HG03354 (cell line): ENCODE results near the gene PABPC1L.
"Not testable (repeated sequence)": the region's sequence is repeated elsewhere in the genome, so short reads cannot be mapped to it uniquely, and the experiment has no call there.

ENCODE experiments used
- ATAC-seq: cut with Tn5 transposase; IDR thresholded peaks from one replicate; pipeline ENCODE4 v1.9.1; 2021; ENCODE audit warnings: mild to moderate bottlenecking; ENCODE audit not compliant: unreplicated experiment, poor library complexity, severe bottlenecking

The PABPC1L gene

DNA sequence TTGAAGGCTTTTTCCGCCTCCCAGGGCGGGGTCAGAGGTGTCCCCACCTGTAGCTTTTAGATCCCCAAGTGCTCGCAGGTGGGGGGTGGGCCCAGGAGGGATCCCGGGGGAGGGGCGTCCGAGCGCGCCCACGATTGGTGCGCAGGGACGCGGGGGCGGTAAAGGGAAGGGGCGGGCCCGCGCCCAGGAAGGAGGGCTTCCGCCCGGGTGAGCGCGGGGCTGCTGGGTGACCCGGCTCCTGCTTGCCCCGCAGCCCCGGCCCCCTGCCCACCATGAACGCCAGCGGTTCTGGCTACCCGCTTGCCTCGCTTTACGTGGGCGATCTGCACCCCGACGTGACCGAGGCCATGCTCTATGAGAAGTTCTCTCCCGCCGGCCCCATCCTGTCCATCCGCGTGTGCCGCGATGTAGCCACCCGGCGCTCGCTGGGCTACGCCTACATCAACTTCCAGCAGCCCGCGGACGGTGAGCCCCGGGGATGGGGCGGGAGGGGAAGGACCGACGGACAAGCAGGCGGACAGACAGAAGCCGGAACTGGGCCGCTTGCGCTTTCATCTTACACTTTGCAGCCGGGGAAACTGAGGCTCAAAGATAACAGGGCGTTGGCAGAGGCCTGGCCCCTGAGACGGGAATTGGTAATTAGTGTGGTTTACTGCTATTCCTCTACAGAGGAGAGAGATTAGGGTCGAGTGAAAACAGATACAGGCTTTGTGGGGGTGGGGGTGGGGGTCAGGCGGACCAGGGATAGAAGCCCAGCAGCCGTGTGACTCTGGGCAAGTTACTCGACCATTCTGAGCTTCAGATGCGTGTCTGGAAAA lies at the start of gene PABPC1L:
Gene PABPC1L, plus strand, starts transcription at position 189 of the 818 bp plus-strand sequence. Its CDS starts 84 bp downstream, at position 273.
- peak; percentile 81 for ATAC-seq

DNA sequence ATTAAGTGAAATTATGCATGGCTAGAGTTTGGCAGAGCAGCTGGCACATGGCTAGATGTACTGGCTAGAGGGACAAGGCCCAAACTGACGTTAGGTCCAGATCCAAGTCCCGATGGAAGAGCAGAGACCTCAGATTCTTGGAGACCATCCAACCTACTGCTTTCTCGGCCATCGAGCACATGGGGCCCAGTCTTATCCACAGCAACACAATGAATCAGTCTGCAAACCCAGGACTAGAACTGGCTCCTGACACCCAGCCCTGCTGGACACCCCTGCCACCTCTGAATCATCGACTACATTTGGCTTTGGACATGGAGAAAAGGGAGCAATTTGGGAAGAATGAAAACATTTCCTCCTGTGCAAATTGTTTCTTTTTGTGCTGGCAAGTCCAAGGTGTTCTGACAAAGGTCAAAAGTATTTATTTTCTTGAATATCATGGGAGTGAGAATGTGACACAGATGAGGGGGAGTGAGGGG lies 48.3 kb upstream of the PABPC1L start:
- no peak for ATAC-seq

DNA sequence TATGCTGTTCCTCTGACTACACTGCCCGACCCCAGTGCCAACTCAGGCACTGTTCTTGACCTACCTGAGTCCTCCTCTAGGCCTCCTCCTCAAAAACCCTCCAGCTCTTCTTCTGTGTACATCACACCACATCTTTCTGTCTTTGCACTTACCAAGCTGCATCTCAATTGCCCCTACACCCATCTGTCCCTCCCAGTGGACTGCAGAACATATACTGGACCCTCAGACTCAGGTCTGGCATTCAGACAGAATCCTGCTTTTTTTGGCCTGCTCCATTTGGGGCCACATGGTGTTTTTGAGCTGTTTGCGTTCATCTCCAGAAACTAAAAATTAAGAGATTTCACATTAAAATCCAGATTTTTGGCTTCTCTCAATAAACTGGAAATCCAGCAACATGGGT lies 47.6 kb upstream of the PABPC1L start:
- no peak for ATAC-seq

GRCh38 chr20:44863365-44864084 lies 46.3 kb upstream of the PABPC1L start:
- ATAC-seq, result not testable (repeated sequence)

- not testable (repeated sequence) for ATAC-seq
These were observed 45.4 kb upstream of the PABPC1L start for GRCh38 chr20:44864493-44864892.

DNA sequence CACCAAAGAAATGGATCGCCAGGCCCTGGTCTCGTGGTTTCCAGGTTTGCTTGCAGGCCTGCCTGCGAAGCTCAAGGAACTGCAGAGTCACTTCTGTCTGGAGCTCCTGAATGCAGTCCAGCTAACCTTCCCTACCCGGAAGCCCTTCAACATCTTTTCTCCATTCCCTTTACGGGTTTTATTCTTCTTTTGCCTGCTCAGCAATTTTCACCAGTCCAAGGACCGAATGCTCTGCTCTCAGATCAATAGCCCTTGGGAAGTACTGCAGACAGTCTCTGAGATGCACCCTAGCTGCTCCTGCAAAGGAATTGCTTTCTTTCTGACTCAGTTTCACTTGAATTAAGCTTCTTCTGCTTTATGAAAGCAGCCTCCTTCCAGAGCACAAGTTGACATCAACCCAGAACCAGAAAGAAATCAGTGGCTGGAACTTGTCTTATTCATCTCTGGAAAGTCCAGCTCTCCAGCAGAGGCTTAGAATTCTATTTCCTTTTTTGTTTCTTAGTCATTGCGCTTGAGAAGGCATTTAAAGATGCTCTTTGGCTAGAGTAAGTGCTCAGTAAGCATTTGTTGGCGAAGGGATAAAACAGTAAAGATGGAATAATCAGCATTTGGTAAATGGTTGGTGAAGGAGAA lies 43.0 kb upstream of the PABPC1L start:
- no peak for ATAC-seq

GRCh38 chr20:44869471-44869870 lies 40.4 kb upstream of the PABPC1L start:
- no peak for ATAC-seq

GRCh38 chr20:44882360-44882759 lies 27.5 kb upstream of the PABPC1L start:
- ATAC-seq, result not testable (repeated sequence)

- ATAC-seq, result no peak
These were observed 26.5 kb upstream of the PABPC1L start for GRCh38 chr20:44883214-44883902.

- ATAC-seq, result no peak
These were observed 24.9 kb upstream of the PABPC1L start for GRCh38 chr20:44884907-44885391.

GRCh38 chr20:44885392-44886265 lies 24.2 kb upstream of the PABPC1L start, which contains the start of gene YWHAB:
YWHAB (plus strand) TSS chr20:44885705; CDS start chr20:44901534, 15,829 bp downstream.
- peak; percentile 93 for ATAC-seq

DNA sequence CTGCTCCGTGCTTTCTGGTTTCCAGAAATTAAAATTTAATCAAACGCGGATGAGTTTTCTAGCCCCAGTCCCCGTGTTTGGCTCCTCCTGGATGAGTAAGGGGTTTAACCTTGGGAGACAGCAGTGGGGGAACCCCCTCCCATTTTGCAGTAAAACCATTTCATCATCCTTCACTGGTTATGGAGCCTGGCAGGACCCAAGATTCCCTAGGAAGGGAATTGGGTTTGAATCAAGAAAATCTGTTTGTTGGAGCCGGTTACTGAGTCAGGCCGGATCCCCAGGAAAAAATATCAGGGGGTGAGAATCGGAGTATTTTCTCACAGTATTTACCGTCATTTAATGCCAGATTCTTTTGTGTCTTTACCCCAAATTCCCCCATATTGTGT lies 23.6 kb upstream of the PABPC1L start:
- no peak for ATAC-seq

DNA sequence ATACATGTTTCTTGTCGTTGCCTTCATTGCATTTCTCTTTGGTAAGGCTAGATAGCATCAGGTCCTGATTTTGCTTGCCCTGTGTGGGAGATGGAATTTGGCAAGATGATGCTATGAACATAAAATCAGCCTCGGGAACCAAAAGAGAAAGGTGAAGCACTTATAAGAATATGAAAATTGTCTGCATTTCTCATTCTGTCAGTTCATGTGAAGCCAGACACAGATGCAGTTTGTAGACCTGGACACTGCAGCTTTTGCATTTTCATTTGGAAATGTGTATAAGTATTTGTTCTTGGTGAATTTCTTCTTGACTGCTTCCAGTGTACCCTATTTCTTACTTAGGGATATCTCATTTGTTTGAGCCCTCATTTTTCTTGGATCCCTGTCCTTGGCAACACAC lies 23.0 kb upstream of the PABPC1L start:
- no peak for ATAC-seq

GRCh38 chr20:44887466-44887865 lies 22.4 kb upstream of the PABPC1L start:
- no peak for ATAC-seq

DNA sequence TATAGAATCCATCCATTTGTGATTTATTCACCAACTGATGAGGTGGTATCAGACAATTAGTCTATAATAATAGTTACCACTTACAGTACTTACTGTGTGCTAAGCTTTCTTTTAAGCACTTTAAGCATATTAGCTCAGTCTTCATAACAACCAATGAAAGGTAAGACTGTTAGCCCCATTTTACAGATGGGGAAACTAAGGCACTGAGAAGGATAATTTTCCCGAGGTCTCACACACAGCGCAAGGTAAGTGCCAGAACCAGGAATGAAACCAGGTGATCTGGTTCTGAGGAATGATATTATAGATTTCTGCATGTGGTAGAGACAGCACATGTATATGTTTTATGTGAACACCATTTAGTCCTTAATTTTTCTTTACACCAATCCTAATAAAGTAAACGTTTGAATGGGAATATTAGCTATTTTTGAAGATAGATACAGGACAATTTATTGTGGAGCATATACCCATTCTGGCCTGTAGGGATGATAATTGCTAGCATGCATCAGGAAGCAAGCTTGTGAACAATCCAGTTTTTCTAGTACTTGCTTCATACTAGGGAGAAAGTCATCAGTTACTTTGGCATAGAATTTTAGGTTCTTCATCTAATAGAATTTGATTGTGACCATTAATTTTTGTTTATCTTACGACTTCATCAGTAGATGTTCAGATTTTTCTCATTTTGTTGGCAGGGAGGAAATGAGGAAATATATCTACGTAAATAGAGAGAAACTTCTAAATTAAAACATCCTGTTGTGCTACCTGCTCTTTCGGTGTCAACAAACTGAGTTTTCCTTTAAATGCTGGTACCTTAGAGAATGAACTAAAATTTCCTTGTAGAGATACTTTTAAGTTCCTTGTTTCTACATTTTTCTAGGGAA lies 21.4 kb upstream of the PABPC1L start:
- no peak for ATAC-seq

GRCh38 chr20:44891826-44892225 lies 18.0 kb upstream of the PABPC1L start:
- no peak for ATAC-seq

GRCh38 chr20:44894959-44895358 lies 14.9 kb upstream of the PABPC1L start:
- no peak for ATAC-seq

- no peak for ATAC-seq
These were observed 13.3 kb upstream of the PABPC1L start for GRCh38 chr20:44896583-44896982.
